Measurements from ENCODE around the gene MORN5.

The MORN5 gene

DNA sequence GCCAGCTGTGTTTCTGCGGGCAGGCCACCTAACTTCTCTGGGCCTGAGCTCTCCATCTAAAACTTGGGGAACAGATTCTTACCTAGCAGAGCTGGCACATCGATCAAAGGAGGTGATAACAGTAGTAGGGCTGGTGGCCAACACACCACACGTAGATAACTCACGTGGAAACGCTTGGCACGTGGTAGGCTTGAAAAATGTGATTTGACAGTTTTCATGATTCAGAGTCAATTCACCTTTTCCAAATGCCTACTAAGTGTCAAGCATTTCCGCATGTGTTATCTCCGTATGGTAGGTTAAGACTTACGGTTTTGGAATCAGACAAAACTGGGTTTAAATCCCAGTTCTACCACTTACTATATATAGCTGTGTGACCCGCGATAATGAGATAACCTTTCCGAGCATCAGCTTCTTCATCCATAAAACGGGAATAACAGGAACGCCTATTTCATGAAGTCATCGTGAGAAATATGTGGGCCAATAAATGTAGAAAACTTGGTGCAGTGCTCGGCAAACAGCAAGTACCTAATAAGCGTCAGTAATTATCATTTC is 25.6 kb upstream of the MORN5 start:
- H3K9me3 ChIP-seq (ENCODE audit: control insufficient read depth in 1 of 2, low read length in 2 of 2), result no peaks in the 10 kb centered on the region
- H3K4me1 ChIP-seq (ENCODE audit: control insufficient read depth in 1 of 2, insufficient read depth in 2 of 2, low read length in 2 of 2), result no peaks in the 10 kb centered on the region
- H3K27ac ChIP-seq (ENCODE audit: low read length), result no peak overlapping the region

DNA sequence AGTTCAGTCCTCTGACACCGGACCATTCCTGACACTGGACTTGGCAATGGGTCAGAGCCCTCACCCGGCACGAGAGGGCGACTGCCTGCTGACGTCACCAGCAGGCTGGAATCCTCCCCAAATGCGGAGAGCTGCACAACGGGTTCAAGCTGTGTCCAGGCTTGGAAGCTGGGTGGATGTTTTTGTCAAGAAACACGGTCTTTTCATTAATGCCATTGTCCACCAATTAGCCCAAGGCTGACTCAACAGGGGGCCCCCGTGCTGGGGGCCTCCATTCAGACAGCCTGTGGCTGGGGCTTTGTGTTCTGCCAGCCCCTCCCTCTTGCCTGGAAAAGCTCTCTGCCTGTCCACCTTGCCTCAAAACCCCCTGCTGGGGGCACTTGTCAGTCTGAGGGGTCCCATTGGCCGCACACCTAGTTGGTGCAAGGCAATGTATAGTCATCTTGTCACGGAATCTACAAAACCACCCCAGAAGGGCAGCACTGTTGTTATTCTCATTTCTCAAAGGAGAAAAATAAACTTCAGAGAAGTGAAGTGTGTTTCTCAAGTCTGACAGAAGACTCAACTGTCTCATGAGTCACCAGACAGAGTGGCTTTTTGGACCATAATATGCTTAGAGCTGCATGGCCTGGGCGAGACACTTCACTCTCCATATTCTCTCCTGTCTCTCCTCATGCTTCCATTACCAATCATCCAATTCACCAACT is 24.7 kb upstream of the MORN5 start:
- H3K9me3 ChIP-seq (ENCODE audit: control insufficient read depth in 1 of 2, low read length in 2 of 2), result no peaks in the 10 kb centered on the region
- H3K27me3 ChIP-seq (ENCODE audit: low read depth, low read length), result no peaks in the 10 kb centered on the region
- H3K4me3 ChIP-seq (ENCODE audit: low read depth in 1 of 2, low read length in 2 of 2), result no peak overlapping the region
- no peak overlapping the region for H3K27ac ChIP-seq (ENCODE audit: low read length)
- no peaks in the 10 kb centered on the region for H3K36me3 ChIP-seq (ENCODE audit: control insufficient read depth in 1 of 2, insufficient read depth in 2 of 2, low read length in 2 of 2)
- no peaks in the 10 kb centered on the region for H3K4me1 ChIP-seq (ENCODE audit: control insufficient read depth in 1 of 2, insufficient read depth in 2 of 2, low read length in 2 of 2)

More for the DNA sequence above, 25.6 kb upstream of the MORN5 start:
- Histone ChIP-seq H3K36me3 (ENCODE audit: control insufficient read depth in 1 of 2, insufficient read depth in 2 of 2, low read length in 2 of 2) (no peaks in the 10 kb centered on the region), H3K27me3 (ENCODE audit: low read depth, low read length) (no peaks in the 10 kb centered on the region), H3K4me3 (ENCODE audit: low read depth in 1 of 2, low read length in 2 of 2) (no peak overlapping the region)

DNA sequence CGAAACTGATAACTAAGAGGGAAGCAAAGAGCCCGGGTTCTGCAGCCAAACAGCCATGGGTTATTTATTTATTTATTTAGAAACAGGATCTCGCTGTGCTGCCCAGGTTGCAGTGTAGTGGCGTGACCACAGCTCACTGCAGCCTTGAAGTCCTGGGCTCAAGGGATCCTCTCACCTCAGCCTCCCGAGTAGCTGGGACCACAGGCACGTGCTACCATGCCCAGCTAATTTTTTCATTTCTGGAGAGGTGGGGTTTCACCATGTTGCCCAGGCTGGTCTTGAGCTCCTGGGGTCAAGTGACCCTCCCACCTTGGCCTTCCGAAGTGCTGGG is 24.2 kb upstream of the MORN5 start:
- no peak overlapping the region for H3K4me3 ChIP-seq (ENCODE audit: low read depth in 1 of 2, low read length in 2 of 2)
- no peaks in the 10 kb centered on the region for H3K36me3 ChIP-seq (ENCODE audit: control insufficient read depth in 1 of 2, insufficient read depth in 2 of 2, low read length in 2 of 2)
- no peaks in the 10 kb centered on the region for H3K27me3 ChIP-seq (ENCODE audit: low read depth, low read length)
- no peaks in the 10 kb centered on the region for H3K4me1 ChIP-seq (ENCODE audit: control insufficient read depth in 1 of 2, insufficient read depth in 2 of 2, low read length in 2 of 2)
- H3K27ac ChIP-seq (ENCODE audit: low read length), result no peak overlapping the region
- no peaks in the 10 kb centered on the region for H3K9me3 ChIP-seq (ENCODE audit: control insufficient read depth in 1 of 2, low read length in 2 of 2)

DNA sequence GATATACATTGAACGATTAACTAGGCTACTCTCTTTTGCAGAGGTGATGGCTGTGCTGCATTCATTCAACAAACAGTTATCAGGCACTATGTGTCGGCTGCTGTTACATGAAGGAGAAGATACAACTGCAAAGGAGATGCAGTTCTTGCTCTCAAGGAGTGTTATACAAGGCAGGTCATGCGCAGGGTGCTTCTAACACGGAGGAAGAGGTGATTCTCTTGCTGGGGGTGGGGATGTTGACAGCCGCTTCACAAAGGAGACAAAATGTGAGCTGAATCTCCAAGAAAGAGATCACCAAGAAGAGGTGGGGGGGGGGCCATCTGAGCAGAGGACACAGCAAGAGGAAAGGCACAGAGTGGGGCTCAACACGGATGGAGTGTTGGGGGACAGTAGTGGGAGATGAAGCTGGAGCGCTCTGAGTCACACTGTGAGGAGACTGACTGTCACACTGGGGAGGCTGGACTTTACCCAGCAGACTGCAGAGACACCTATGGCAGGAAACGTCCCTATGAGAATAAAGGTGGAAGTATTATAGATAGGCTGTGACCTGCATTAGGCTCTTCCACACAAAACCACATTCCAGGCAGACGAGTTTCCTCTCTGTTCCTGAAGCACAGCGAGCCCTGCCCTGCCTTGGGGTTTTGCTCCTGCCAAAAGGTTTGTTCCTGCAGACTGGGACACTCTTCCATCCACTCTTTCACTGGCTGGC is 21.0 kb upstream of the MORN5 start:
- Histone ChIP-seq H3K36me3 (ENCODE audit: control insufficient read depth in 1 of 2, insufficient read depth in 2 of 2, low read length in 2 of 2) (peaks cover 15 to 18% of the 10 kb centered on the region in 2 donors), H3K4me3 (ENCODE audit: low read depth in 1 of 2, low read length in 2 of 2) (no peak overlapping the region), H3K9me3 (ENCODE audit: control insufficient read depth in 1 of 2, low read length in 2 of 2) (no peaks in the 10 kb centered on the region), H3K4me1 (ENCODE audit: control insufficient read depth in 1 of 2, insufficient read depth in 2 of 2, low read length in 2 of 2) (no peaks in the 10 kb centered on the region), H3K27me3 (ENCODE audit: low read depth, low read length) (no peaks in the 10 kb centered on the region), H3K27ac (ENCODE audit: low read length) (no peak overlapping the region)

DNA sequence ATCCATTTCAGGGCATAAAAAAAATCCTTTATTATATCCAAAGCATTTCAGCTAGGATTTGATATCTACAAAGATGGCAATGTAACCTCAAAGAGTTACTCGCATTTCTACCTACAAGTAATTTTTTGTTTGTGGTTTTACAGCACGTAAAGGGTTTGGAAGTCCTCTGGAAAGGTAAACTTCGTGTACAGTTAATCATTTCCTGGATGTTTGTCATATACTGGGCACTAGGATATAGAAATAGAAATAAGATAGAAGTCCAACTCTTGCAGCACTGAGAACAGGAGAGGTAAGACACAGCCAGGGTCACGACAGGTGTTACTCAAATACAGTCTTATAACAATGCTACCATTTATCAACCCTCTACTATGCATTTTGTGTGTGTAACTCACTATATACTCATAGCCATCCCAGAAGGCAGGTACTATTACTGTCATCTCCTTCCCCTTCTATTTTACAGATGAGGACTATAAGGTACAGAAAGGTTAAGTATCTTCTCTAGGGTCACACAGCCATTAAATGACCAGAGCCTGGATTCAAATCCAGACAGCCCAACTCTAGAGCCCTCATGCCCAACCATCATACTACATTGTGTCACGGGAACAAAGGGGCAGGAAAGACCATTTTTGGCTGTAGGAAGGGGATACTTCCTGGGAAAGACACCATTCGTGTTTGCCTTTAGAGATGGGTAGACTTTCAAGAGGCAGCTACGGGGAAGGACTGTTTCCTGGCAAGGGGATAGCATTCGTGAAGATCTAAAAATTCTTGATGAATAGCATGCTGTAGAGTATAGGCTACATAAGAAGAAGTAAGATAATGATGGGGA is 19.1 kb upstream of the MORN5 start:
- H3K9me3 ChIP-seq (ENCODE audit: control insufficient read depth in 1 of 2, low read length in 2 of 2), result no peaks in the 10 kb centered on the region
- H3K27ac ChIP-seq (ENCODE audit: low read length), result no peak overlapping the region
- peaks cover 30 to 36% of the 10 kb centered on the region in 2 donors for H3K36me3 ChIP-seq (ENCODE audit: control insufficient read depth in 1 of 2, insufficient read depth in 2 of 2, low read length in 2 of 2)
- no peaks in the 10 kb centered on the region for H3K4me1 ChIP-seq (ENCODE audit: control insufficient read depth in 1 of 2, insufficient read depth in 2 of 2, low read length in 2 of 2)
- no peak overlapping the region for H3K4me3 ChIP-seq (ENCODE audit: low read depth in 1 of 2, low read length in 2 of 2)
- H3K27me3 ChIP-seq (ENCODE audit: low read depth, low read length), result no peaks in the 10 kb centered on the region

DNA sequence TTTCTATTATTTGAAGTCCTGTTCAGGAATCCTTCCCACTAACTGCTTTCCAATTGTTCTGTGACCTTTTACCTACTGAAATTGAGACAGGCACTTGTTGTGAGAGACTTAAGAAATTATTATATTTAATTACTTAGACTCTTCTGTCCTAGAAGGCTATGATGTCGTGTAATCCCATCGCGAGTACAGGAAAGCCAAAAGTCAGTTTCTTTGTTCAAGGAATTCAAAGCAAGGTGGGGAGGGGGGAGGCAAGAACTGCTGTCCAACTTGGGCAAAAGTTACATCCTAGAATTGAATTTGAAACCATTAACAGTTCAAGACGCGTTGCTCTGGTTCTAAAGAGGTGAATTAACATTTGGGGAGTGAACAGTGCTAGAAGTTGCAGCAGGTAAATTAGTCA is 18.0 kb upstream of the MORN5 start:
- Histone ChIP-seq H3K27ac (ENCODE audit: low read length) (no peak overlapping the region), H3K4me3 (ENCODE audit: low read depth in 1 of 2, low read length in 2 of 2) (no peak overlapping the region), H3K9me3 (ENCODE audit: control insufficient read depth in 1 of 2, low read length in 2 of 2) (no peaks in the 10 kb centered on the region), H3K36me3 (ENCODE audit: control insufficient read depth in 1 of 2, insufficient read depth in 2 of 2, low read length in 2 of 2) (peaks cover 33 to 46% of the 10 kb centered on the region in 2 donors), H3K4me1 (ENCODE audit: control insufficient read depth in 1 of 2, insufficient read depth in 2 of 2, low read length in 2 of 2) (no peaks in the 10 kb centered on the region), H3K27me3 (ENCODE audit: low read depth, low read length) (no peaks in the 10 kb centered on the region)

DNA sequence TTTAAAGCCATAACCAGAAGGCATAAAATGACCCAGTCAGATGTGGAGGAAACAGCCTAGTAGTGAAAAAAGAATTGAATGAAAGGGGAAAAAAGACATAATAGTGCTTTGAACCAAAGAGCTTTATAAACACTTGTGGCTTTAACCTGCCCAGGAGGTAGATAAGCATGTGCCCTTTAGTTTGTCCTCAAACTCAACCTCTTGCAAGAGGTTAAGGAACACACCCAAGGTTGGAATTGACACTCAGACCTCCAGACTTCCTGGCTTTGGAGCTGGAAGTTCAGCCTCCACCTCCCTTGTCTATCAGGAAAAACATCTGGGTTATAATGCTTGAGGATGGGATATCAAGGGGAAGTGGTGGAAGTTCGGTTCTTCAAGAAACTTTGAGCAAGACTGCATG is 16.4 kb upstream of the MORN5 start:
- H3K27me3 ChIP-seq (ENCODE audit: low read depth, low read length), result no peaks in the 10 kb centered on the region
- no peak overlapping the region for H3K4me3 ChIP-seq (ENCODE audit: low read depth in 1 of 2, low read length in 2 of 2)
- peaks cover 41 to 58% of the 10 kb centered on the region in 2 donors for H3K36me3 ChIP-seq (ENCODE audit: control insufficient read depth in 1 of 2, insufficient read depth in 2 of 2, low read length in 2 of 2)
- no peaks in the 10 kb centered on the region for H3K4me1 ChIP-seq (ENCODE audit: control insufficient read depth in 1 of 2, insufficient read depth in 2 of 2, low read length in 2 of 2)
- H3K27ac ChIP-seq (ENCODE audit: low read length), result no peak overlapping the region
- H3K9me3 ChIP-seq (ENCODE audit: control insufficient read depth in 1 of 2, low read length in 2 of 2), result no peaks in the 10 kb centered on the region

DNA sequence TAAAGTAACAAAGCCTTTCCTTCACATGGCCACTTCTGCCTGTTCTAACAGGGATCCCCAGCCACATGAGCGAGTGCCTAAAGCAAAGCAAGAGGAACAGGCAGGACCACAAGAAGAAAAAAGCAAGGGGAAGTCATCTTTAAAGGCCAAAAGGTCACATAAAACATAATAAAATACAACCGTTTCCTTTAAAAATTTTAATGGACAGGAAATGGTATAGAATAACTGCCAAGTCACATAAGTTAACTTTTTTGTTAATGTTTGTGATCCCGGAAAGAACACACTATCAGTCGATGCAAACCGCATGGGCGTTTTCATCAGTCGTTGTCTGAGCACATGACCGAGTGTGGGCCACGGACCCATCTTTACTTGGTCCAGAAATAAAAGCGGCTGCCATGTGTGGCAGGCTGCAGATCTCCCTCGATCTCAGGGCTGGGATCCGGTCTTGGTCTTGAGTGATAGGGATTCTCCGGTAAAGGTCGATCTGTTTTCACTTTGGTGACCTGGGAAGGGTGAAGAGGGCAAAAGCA is 15.8 kb upstream of the MORN5 start:
- no peak overlapping the region for H3K4me3 ChIP-seq (ENCODE audit: low read depth in 1 of 2, low read length in 2 of 2)
- H3K36me3 ChIP-seq (ENCODE audit: control insufficient read depth in 1 of 2, insufficient read depth in 2 of 2, low read length in 2 of 2), result peaks cover 42 to 59% of the 10 kb centered on the region in 2 donors
- H3K9me3 ChIP-seq (ENCODE audit: control insufficient read depth in 1 of 2, low read length in 2 of 2), result no peaks in the 10 kb centered on the region
- H3K27ac ChIP-seq (ENCODE audit: low read length), result no peak overlapping the region
- H3K27me3 ChIP-seq (ENCODE audit: low read depth, low read length), result no peaks in the 10 kb centered on the region
- no peaks in the 10 kb centered on the region for H3K4me1 ChIP-seq (ENCODE audit: control insufficient read depth in 1 of 2, insufficient read depth in 2 of 2, low read length in 2 of 2)

DNA sequence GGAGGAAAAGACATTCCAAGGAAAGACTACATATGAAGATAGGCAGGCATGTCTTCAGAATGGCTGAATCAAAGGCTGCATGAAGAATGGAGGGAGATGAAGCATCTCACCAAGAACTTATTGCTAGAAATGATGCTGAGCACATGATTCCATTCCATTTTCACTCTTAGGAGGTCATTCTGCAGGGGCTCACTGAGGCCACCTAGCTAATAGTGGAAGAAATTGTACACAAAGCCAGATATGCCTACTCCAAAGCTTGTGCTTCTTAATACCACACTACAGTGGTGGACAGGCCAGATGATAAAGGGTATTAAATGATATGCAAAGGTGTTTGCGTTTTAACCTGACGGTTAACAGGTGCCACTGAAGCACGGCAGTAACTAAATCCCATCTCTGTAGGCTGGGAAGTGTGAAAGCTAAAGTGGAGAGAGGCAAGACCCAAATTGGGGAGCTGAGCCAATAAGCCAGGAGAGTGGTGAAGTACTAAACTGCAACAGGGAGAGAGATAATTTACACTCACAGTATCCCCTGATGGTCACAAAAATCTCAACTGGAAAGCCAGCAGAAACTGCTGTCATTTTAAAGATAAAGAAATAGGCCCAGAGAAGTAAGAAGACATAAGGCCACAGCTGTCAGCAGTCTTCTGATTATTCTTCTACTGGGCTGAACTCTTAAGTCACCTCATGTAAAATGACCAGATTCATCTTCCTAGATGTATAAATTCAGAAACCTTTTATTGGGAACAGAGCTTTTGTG is 14.7 kb upstream of the MORN5 start:
- Histone ChIP-seq H3K4me1 (ENCODE audit: control insufficient read depth in 1 of 2, insufficient read depth in 2 of 2, low read length in 2 of 2) (no peaks in the 10 kb centered on the region), H3K9me3 (ENCODE audit: control insufficient read depth in 1 of 2, low read length in 2 of 2) (no peaks in the 10 kb centered on the region), H3K27ac (ENCODE audit: low read length) (no peak overlapping the region), H3K27me3 (ENCODE audit: low read depth, low read length) (no peaks in the 10 kb centered on the region), H3K36me3 (ENCODE audit: control insufficient read depth in 1 of 2, insufficient read depth in 2 of 2, low read length in 2 of 2) (peaks cover 47 to 70% of the 10 kb centered on the region in 2 donors), H3K4me3 (ENCODE audit: low read depth in 1 of 2, low read length in 2 of 2) (no peak overlapping the region)

DNA sequence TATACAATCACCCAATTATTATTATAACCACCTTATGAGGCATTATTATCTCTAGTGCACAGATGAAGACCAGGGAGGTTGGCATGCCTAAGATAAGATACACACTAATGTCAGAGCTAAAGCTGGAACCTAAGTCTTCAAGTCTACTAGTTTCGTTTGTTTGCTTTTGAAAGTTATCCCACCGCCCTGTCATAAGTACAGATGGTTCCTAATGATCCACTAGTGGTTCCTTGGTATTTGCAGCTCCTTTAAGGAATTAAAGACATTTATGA is 14.2 kb upstream of the MORN5 start:
- no peak overlapping the region for H3K27ac ChIP-seq (ENCODE audit: low read length)
- H3K27me3 ChIP-seq (ENCODE audit: low read depth, low read length), result no peaks in the 10 kb centered on the region
- H3K9me3 ChIP-seq (ENCODE audit: control insufficient read depth in 1 of 2, low read length in 2 of 2), result no peaks in the 10 kb centered on the region
- H3K36me3 ChIP-seq (ENCODE audit: control insufficient read depth in 1 of 2, insufficient read depth in 2 of 2, low read length in 2 of 2), result peaks cover 47 to 71% of the 10 kb centered on the region in 2 donors
- no peak overlapping the region for H3K4me3 ChIP-seq (ENCODE audit: low read depth in 1 of 2, low read length in 2 of 2)
- no peaks in the 10 kb centered on the region for H3K4me1 ChIP-seq (ENCODE audit: control insufficient read depth in 1 of 2, insufficient read depth in 2 of 2, low read length in 2 of 2)
